ENCODE measurements around the gene PLEKHD1.
A peak's percentile ranks its signal among the peaks of the same experiment; 100 is the strongest.

Gene PLEKHD1

GRCh38 chr14:69558774-69559173 lies 74.2 kb downstream of the PLEKHD1 start:
- DNase-seq = no peak

DNA sequence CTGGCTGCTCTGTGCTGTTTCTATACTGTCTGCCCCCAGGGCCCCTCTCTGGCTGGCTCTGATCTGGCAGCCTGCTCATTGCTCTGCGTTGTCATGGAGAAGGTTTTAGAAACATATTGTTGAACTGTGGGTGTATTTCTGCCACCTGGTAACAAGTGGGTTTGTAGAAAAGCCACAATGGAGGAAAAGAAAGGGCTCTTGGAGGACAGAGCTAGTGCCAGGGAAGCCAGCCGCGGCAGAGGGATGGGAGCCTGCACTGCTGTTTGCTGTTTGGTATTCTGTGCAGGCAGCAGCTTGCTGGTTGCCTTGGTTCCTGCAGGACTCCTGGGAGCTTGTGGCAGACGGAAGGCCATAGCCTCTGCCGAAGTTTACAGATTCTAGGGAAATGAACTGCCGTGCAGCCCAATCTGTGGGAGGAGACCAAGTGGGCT lies 75.1 kb downstream of the PLEKHD1 start:
- no peak for DNase-seq

- no peak for DNase-seq
Observed at GRCh38 chr14:69560826-69561225, 76.3 kb downstream of the PLEKHD1 start.

GRCh38 chr14:69561893-69562292 lies 77.4 kb downstream of the PLEKHD1 start:
- DNase-seq = no peak

DNA sequence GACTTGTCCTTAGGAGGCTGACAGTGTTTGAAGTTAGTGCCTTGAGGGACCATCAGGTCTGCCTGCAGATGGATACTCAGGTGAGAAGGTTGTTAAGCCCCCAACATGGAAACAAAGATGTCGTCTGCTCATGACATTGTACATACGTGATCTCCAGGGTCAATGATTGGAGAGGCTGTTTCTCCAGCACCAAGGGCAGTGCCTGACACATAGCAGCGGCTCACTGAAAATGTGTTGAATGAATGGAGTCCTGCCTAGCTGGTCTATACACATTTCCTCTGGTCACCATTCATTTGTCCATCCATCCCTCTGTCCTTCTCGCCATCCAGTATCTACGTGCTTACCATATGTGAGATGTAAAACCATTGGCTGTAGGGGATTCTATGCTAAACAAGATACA lies 83.0 kb downstream of the PLEKHD1 start:
- DNase-seq = no peak

DNA sequence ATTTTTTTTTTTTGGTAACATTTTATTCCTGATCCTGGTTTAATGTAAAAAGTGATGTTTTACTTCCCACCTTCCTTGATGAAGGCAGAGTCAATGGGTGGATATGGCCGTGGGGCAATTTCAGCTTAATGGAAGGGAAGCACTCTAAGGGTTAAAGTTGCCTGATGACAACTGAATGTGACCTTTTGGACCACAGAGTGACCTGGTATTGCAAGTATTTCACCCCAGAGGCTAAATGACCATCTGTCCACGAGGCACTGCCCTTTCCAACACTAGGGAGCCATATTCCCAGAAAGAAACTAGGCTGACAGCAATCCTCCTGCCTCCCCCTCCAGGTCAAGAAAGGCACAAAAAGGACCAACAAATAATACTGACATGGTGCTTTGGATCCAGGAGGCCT lies 85.3 kb downstream of the PLEKHD1 start:
- DNase-seq = no peak

DNA sequence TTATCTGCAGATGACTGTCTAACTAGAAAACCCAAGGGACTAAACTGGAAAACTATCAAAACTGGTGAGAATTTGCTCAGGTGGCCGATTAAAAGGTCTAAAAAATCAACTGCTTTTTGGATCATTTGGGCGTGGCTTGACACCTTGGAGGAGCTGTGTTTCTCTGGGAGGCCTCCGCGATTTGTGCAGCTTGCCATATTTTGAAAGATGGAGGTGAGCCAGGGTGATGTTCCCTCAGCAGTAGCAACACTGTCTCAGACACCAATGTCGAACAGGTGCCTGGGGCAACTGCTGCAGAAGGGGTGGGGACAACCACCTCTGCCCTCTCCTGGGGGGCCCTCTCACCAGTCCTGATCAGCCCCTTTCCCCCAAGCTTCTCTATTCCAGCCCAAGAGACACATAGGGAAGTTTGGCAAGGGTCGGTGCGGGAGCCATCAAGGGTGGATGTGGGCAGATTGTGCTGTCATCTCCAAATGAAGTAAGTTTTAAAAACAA lies 86.4 kb downstream of the PLEKHD1 start:
- no peak for DNase-seq

GRCh38 chr14:69571449-69572029 lies 87.0 kb downstream of the PLEKHD1 start:
- DNase-seq = no peak

- peak; percentile 4 for DNase-seq
Observed at GRCh38 chr14:69572030-69572840, 87.7 kb downstream of the PLEKHD1 start.

DNA sequence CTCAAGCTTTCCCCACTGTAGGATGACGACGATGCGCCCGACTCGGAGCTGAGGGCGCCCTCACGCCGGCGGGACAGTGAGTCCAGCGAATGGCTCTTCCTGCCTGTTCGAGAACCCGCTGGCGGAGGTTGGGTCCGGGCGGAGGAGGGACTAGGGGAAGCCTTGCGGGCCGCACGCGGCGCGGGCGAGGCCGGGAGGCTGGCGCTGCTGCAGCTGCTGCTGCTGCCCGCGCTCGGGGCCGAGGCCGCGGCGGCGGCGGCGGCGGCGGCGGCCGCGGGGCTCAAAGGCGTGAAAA lies 88.3 kb downstream of the PLEKHD1 start:
- no peak for DNase-seq

DNA sequence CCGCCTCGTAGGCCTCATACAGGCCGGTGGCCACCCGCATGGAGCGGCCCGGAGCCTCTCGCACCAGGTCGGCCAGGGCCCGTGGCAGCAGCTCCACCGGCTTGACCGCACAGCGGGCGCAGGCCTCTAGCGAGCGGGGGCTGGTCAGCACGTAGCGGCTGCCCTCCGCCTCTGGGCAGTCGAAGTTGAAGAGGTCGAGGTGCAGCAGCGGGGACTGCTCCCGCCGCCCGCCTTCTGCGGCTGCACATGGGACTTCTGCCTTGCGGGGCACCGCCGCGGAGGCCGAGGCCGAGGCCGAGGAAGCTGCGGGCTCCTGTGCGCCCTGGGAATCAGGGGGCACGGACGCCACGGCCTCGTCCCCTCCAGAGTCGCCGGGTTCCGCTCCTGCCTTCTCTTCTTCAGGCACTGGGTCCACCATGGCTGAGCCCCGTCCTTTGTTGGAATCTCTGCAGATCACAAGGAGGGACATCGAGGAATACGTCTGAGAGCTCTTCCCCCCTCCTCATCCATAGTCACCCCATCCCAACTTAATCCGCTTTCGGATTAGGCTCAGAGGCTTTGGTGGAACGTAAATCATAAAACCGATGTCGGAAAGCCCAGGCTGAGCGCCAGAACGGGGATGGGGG lies 88.8 kb downstream of the PLEKHD1 start:
- no peak for DNase-seq

GRCh38 chr14:69573831-69574262 lies 89.3 kb downstream of the PLEKHD1 start:
- DNase-seq = no peak

- peak; percentile 43 for DNase-seq
Observed at GRCh38 chr14:69574263-69574953, 89.9 kb downstream of the PLEKHD1 start, which contains the start of gene CCDC177. Gene CCDC177, minus strand, starts transcription at chr14:69574871. Its CDS starts 1,249 bp downstream, at chr14:69573622.

GRCh38 chr14:69574954-69575295 lies 90.4 kb downstream of the PLEKHD1 start:
- no peak for DNase-seq

DNA sequence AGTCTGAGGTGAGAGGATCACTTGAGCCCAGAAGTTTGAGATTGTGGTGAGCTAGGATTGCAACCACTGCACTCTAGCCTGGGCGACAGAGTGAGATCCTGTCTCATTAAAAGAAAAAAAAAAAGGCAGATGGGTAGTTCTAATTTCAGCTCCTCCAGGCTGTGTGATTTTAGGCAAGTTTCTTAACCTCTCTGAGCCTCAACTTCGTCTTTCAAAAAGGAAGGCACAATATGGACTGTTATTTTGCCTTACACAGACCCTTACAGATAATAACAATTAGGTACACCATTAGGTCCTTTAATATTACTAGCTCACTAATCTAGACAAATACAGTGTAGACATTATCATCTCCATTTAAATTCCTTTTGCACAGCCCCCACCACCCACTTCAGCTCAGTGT lies 94.9 kb downstream of the PLEKHD1 start:
- DNase-seq = no peak

- peak; percentile 17 for DNase-seq
Observed at GRCh38 chr14:69580009-69580577, 95.6 kb downstream of the PLEKHD1 start.
